HEK293 (cell line): ENCODE results near the gene MCAM.
A peak's percentile ranks its signal among the peaks of the same experiment; 100 is the strongest.

Experiments used
- CTCF ChIA-PET: fragments of 350-600 bp; formaldehyde crosslinking; extraction: SDS; loops from one replicate; lab custom pipeline; 2021; ENCODE audit warnings: antibody characterized with exemption; lab: Yijun Ruan, JAX
- POLR2A ChIA-PET: fragments of 300-600 bp; formaldehyde crosslinking; extraction: SDS; loops from one replicate; lab custom pipeline; 2020; ENCODE audit warnings: antibody characterized with exemption, inconsistent platforms; lab: Yijun Ruan, JAX
- H3K27ac ChIP-seq: fragments of 200-500 bp; sonication (Bioruptor generic); 2 replicates; pipeline ENCODE4 v1.5.1; 2014; ENCODE audit warnings: low read depth, low read length, control low read depth, inconsistent platforms; ENCODE audit errors: extremely low read depth
- H3K36me3 ChIP-seq, 2 experiments: fragments of 200-500 bp in 1 of 2; sonication (Bioruptor generic) in 1 of 2; 1 replicate in 1 of 2; 2 replicates in 1 of 2; pipeline ENCODE4 v1.5.1; 2014 to 2017; ENCODE audit warnings: inconsistent platforms in 2 of 2, low read length in 2 of 2; ENCODE audit not compliant: control insufficient read depth in 2 of 2, insufficient read depth in 1 of 2
- H3K4me1 ChIP-seq: fragments of 200-500 bp; sonication (Bioruptor generic); 2 replicates; pipeline ENCODE4 v1.5.1; 2014; ENCODE audit warnings: mild to moderate bottlenecking, low read length, inconsistent platforms; ENCODE audit not compliant: control insufficient read depth, insufficient read depth
- H3K4me3 ChIP-seq: 2 replicates; pipeline ENCODE4 v1.5.1; 2011; ENCODE audit warnings: low read depth, mild to moderate bottlenecking, control low read depth, low read length, moderate library complexity
- H3K9me3 ChIP-seq: fragments of 200-500 bp; sonication (Bioruptor generic); 2 replicates; pipeline ENCODE4 v1.5.1; 2014; ENCODE audit warnings: low read depth, low read length, inconsistent platforms; ENCODE audit not compliant: control insufficient read depth, insufficient read depth
- HOXD13 ChIP-seq: sonication (generic); formaldehyde crosslinking; IDR thresholded peaks from 2 replicates; pipeline ENCODE4 v1.8.0; 2022; ENCODE audit warnings: missing genetic modification reagents, borderline replicate concordance
- INSM2 ChIP-seq: fragments of 450-650 bp; formaldehyde crosslinking; IDR thresholded peaks from 2 replicates; pipeline ENCODE4 v1.5.1; 2016; ENCODE audit warnings: missing biosample characterization, missing genetic modification characterization
- KLF16 ChIP-seq: fragments of 450-650 bp; formaldehyde crosslinking; IDR thresholded peaks from 2 replicates; pipeline ENCODE4 v1.5.1; 2017; ENCODE audit warnings: missing biosample characterization, missing genetic modification characterization
- PBX3 ChIP-seq: sonication (generic); formaldehyde crosslinking; IDR thresholded peaks from 2 replicates; pipeline ENCODE4 v1.8.1; 2022; ENCODE audit warnings: mild to moderate bottlenecking, moderate library complexity, missing genetic modification reagents
- PRDM6 ChIP-seq: fragments of 450-650 bp; formaldehyde crosslinking; IDR thresholded peaks from 2 replicates; pipeline ENCODE4 v1.5.1; 2017; ENCODE audit warnings: missing biosample characterization, missing genetic modification characterization
- SCRT2 ChIP-seq: fragments of 450-650 bp; formaldehyde crosslinking; IDR thresholded peaks from 2 replicates; pipeline ENCODE4 v1.5.1; 2016; ENCODE audit warnings: missing biosample characterization, missing genetic modification characterization
- SETDB1 ChIP-seq: IDR thresholded peaks from one replicate; pipeline ENCODE4 v1.6.1; 2017; ENCODE audit warnings: mild to moderate bottlenecking, low read length, moderate library complexity, mixed read lengths; ENCODE audit not compliant: insufficient read length
- ZBTB1 ChIP-seq: fragments of 450-650 bp; formaldehyde crosslinking; IDR thresholded peaks from 2 replicates; pipeline ENCODE4 v1.5.1; 2016; ENCODE audit warnings: missing biosample characterization, missing genetic modification characterization
- ZBTB11 ChIP-seq: fragments of 450-650 bp; formaldehyde crosslinking; conservative IDR thresholded peaks from 2 replicates; pipeline ENCODE4 v1.5.1; 2016; ENCODE audit warnings: low read depth, missing biosample characterization, missing genetic modification characterization
- ZEB2 ChIP-seq: fragments of 450-650 bp; formaldehyde crosslinking; IDR thresholded peaks from 2 replicates; pipeline ENCODE4 v1.5.1; 2016; ENCODE audit warnings: missing biosample characterization, missing genetic modification characterization
- ZNF26 ChIP-seq: fragments of 450-650 bp; formaldehyde crosslinking; IDR thresholded peaks from 2 replicates; pipeline ENCODE4 v1.5.1; 2016; ENCODE audit warnings: missing biosample characterization, missing genetic modification characterization
- ZNF335 ChIP-seq: fragments of 450-650 bp; formaldehyde crosslinking; conservative IDR thresholded peaks from 2 replicates; pipeline ENCODE4 v1.5.1; 2016; ENCODE audit warnings: missing biosample characterization, missing genetic modification characterization
- ZNF341 ChIP-seq: fragments of 450-650 bp; formaldehyde crosslinking; IDR thresholded peaks from 2 replicates; pipeline ENCODE4; 2016; ENCODE audit warnings: low read depth, missing biosample characterization, missing genetic modification characterization
- ZNF391 ChIP-seq: fragments of 450-650 bp; formaldehyde crosslinking; IDR thresholded peaks from 2 replicates; pipeline ENCODE4 v1.5.1; 2016; ENCODE audit warnings: low read depth, missing biosample characterization, missing genetic modification characterization, borderline replicate concordance
- ZNF777 ChIP-seq: fragments of 450-650 bp; formaldehyde crosslinking; IDR thresholded peaks from 2 replicates; pipeline ENCODE4 v1.5.1; 2017; ENCODE audit warnings: missing biosample characterization, missing genetic modification characterization, borderline replicate concordance

The MCAM gene

GRCh38 chr11:119340335-119341221, 23.6 kb upstream of the MCAM start, which contains the start of gene C1QTNF5:
TSS of gene C1QTNF5 (minus strand) at chr11:119340883. CDS start at chr11:119340397, 486 bp downstream.
- H3K4me3 ChIP-seq = peak within 1 kb of the TSS; percentile 26
- no peaks in the 10 kb centered on the region; the same call in 1 of the 2 replicates for H3K4me1 ChIP-seq
- H3K36me3 ChIP-seq = peaks cover 0 to 16% of the 10 kb centered on the region in 2 experiments; a peak in 1 of 3 replicates
- TF ChIP-seq ZNF26 (tag by site-specific recombination) = no peak
- no peak for TF ChIP-seq PBX3 (CRISPR knock-in tag)
- TF ChIP-seq ZNF391 (tag by site-specific recombination) = no peak
- no peak for TF ChIP-seq SCRT2 (tag by site-specific recombination)
- TF ChIP-seq PRDM6 = no peak
- no peak for TF ChIP-seq ZBTB1 (tag by site-specific recombination)
- TF ChIP-seq HOXD13 (CRISPR knock-in tag) = no peak
- no peak for TF ChIP-seq ZEB2 (tag by site-specific recombination)
- no peak for TF ChIP-seq ZNF777 (tag by site-specific recombination)
- TF ChIP-seq ZBTB11 = no peak
- no peak for TF ChIP-seq INSM2 (tag by site-specific recombination)
- no peak for TF ChIP-seq ZNF335
- no peak for TF ChIP-seq KLF16 (tag by site-specific recombination)
- TF ChIP-seq SETDB1 = no peak
- TF ChIP-seq ZNF341 (tag by site-specific recombination) = no peak
- TF ChIP-seq, all 188 proteins: peak for 0
- POLR2A ChIA-PET = interaction anchor here (0.6 to 1.1 kb wide), 3 partner anchors 19 to 239 kb away, joined by 3 to 7 read pairs (median 4); partner anchors contain the start of gene DPAGT1
- Histone ChIP-seq H3K27ac (no peak within 1 kb of the TSS; the same call in 1 of the 2 replicates), H3K9me3 (no peaks in the 10 kb centered on the region)
- CTCF ChIA-PET = interaction anchor here (0.6 to 7.2 kb wide), 28 partner anchors 7 to 653 kb away, joined by 3 to 160 read pairs (median 4); partner anchors contain the start of genes MCAM, MFRP and USP2
